GM19438 (cell line): Measurements from ENCODE around the gene KCTD11.

ENCODE experiments used
- ATAC-seq: cut with Tn5 transposase; IDR thresholded peaks from one replicate; pipeline ENCODE4 v1.9.1; 2021; ENCODE audit warnings: low read depth; ENCODE audit not compliant: unreplicated experiment

Gene KCTD11

DNA sequence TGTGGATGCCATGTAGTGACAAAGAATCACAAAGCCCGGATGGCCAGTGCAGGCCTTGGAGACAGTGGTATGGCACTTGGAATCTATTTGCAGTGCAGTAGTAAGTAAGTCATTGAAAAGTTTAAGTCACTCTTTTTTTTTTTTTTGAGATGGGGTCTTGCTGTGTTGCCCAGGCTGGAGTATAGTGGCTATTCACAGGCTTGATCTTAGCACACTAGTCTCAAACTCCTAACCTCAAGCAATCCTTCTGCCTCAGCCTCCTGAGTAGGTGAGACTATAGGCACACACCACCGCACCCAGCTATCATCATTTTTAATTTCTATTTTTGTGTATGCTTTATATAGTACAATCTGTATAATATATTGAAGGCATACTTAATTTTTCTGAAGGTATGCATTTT, 46.6 kb downstream of the KCTD11 start:
- no peak for ATAC-seq

DNA sequence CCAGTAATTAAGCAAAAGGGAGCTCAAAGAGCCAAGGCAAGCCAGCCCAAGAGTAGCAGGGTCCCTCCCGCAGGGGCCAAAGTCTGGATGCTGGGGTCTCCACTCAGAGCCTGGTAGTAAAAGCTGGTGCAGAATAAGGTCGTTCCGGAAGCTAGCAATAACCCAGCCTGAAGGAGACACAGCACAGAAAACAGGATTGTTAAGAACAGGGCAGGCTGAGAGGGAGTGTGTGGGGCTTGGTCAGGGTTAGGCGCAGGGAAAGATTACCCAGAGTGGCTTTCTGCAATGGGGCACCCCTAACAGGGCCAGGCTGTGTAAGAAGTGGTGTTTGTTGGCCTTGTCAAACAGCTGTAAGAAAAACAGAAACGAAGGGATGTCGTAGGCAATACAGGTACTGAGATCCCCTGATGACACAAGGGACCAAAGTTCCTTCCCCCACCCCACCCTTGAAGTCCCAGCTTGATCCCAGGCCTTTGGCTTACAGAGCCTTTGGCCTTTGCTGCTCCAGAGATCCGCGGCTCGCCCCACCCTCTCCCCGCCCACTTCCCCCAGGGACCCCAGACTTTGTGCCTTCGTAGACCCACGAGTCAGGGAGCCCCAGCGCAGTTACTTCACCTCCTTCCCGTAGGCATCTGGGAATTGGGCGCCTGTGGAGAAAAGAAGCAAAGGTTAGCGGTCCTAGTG, 51.2 kb downstream of the KCTD11 start:
- no peak for ATAC-seq

DNA sequence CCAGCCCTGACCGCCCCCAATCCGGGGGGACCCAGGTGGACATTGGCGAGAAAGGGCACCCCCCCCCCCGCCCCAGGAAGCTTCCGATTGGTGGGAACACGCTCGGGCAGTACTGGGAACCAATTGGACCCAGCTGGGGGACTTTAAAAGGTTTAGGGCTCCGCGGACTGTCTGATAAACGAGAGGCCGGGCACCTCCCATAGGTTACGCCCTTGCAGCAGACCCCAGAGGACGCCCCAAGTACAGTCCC, 51.7 kb downstream of the KCTD11 start:
- ATAC-seq, result no peak

DNA sequence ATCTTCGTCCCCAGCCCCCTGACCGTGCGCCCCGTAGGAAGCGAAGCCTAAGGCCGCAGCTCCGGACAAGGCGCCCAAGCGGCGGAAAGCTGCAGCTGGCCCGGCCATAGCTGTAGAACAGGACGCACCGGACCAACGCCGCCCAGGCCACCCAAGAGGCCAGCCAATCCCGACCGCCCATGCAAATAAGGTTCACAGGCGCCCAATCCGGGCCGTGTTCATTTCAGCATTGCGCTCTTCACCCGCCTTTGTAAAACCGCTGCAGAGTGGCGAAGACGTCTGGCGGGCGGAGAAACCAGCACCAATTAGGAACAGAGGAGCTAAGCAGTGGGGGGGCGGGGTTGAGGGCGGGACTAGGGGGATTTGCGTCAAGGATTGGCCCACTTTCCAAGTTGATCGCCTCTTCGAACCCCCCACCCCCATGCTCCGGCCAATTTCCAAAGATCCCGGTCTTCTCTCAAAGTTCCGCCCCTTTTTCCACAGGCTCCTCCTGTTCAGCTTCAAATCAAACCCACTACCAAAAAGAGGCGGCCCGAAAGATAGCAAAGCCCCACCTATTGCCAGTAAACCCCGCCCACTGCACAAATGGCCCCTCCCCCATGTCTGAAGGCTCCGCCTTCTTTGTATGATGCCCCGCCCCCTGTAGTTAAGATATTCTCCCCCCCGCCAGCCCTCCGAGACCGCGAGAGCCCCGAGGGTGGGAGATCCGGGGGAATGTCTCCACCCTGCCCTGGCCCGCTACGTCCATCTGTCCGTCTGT, 52.2 kb downstream of the KCTD11 start, which contains the start of gene TMEM256:
Gene TMEM256, minus strand, starts transcription at position 121 of the 760 bp plus-strand sequence. Its CDS starts 13 bp downstream, at position 108.
- ATAC-seq, result peak; percentile 91
